Dendritic cell treated with granulocyte-macrophage colony-stimulating factor and Interleukin-4, amounts not matched to agents 40 ng/mL and 50 ng/mL, for 4 days (primary cell): ENCODE results near the gene GTPBP2.

Experiments used
- H3K27ac Mint-ChIP-seq: one replicate; pipeline ENCODE4 v1.8.0; 2022; ENCODE audit warnings: mild to moderate bottlenecking, mixed read lengths
- H3K27me3 Mint-ChIP-seq: one replicate; pipeline ENCODE4 v1.8.0; 2022; ENCODE audit warnings: mild to moderate bottlenecking, mixed read lengths
- H3K36me3 Mint-ChIP-seq: one replicate; pipeline ENCODE4 v1.8.0; 2022; ENCODE audit warnings: low read depth, mixed read lengths
- H3K4me1 Mint-ChIP-seq: one replicate; pipeline ENCODE4 v1.8.0; 2022; ENCODE audit warnings: low read depth, mixed read lengths
- H3K4me3 Mint-ChIP-seq: one replicate; pipeline ENCODE4 v1.8.0; 2022; ENCODE audit warnings: mild to moderate bottlenecking, moderate library complexity, mixed read lengths
- H3K9me3 Mint-ChIP-seq: one replicate; pipeline ENCODE4 v1.8.0; 2022; ENCODE audit warnings: mixed read lengths
- intact Hi-C: fragments of 100-400 bp; cut with micrococcal nuclease; formaldehyde crosslinking; loops from one replicate; pipeline ENCODE4 v1.15.0; 2022

GTPBP2 gene, protein sequence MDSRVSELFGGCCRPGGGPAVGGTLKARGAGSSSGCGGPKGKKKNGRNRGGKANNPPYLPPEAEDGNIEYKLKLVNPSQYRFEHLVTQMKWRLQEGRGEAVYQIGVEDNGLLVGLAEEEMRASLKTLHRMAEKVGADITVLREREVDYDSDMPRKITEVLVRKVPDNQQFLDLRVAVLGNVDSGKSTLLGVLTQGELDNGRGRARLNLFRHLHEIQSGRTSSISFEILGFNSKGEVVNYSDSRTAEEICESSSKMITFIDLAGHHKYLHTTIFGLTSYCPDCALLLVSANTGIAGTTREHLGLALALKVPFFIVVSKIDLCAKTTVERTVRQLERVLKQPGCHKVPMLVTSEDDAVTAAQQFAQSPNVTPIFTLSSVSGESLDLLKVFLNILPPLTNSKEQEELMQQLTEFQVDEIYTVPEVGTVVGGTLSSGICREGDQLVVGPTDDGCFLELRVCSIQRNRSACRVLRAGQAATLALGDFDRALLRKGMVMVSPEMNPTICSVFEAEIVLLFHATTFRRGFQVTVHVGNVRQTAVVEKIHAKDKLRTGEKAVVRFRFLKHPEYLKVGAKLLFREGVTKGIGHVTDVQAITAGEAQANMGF

DNA sequence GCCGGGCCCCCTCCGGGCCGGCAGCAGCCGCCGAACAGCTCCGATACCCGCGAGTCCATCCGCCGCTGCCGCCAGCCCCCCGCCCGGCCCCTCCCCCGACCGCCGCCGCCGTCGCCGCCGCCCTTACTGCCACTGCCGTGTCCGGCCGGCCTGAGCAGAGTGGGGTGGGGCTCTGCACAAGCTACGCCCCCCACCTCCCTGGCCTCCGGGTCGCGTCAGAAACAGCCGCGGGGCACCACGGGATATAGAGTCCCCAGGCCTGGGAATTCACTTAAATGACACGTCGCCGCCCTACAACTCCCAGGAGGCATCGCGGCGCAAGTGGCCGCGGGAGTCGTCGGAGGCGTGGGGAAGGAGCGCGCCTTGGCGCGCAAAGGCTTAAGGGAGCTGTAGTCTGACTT is at the start of gene GTPBP2:
TSS of gene GTPBP2 (minus strand) at position 161 of the 401 bp plus-strand sequence. CDS start at position 59, 102 bp downstream.
- intact Hi-C loops: loop anchor here (5.0 kb wide), 1 partner anchor 52 kb away; the partner anchor contains the start of genes POLH and XPO5
- peak within 1 kb of the TSS; percentile 97 for H3K27ac Mint-ChIP-seq
- H3K4me1 Mint-ChIP-seq: peaks cover 59% of the 10 kb centered on the region
- H3K4me3 Mint-ChIP-seq: peak within 1 kb of the TSS; percentile 99
- peaks cover 45% of the 10 kb centered on the region for H3K36me3 Mint-ChIP-seq
- no peaks in the 10 kb centered on the region for H3K9me3 Mint-ChIP-seq
- no peaks in the 10 kb centered on the region for H3K27me3 Mint-ChIP-seq

DNA sequence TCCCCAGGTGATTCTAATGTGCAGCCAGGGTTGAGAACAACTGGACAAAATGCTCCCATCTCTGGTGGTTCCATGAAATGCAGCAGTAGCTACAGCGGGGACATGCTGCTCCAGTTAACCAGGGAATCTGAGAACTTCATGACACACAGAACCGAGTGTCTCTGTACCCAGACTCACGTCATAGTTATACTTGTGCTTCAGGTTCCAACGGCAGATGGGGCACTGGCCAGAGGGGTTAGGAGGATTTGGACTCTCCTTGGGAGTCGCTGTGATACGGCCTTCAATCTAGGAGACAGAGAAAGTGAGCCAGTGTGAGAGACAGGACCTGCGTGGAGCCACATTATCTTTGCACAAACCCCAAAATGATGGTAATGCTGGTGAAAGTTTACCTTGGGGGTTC is 49.3 kb upstream of the GTPBP2 start:
- Mint-ChIP-seq H3K36me3 (peaks cover 99% of the 10 kb centered on the region), H3K27ac (no peak overlapping the region), H3K4me3 (no peak overlapping the region), H3K4me1 (peaks cover 11% of the 10 kb centered on the region), H3K9me3 (no peaks in the 10 kb centered on the region), H3K27me3 (no peaks in the 10 kb centered on the region)
- intact Hi-C loops: no loop called here

DNA sequence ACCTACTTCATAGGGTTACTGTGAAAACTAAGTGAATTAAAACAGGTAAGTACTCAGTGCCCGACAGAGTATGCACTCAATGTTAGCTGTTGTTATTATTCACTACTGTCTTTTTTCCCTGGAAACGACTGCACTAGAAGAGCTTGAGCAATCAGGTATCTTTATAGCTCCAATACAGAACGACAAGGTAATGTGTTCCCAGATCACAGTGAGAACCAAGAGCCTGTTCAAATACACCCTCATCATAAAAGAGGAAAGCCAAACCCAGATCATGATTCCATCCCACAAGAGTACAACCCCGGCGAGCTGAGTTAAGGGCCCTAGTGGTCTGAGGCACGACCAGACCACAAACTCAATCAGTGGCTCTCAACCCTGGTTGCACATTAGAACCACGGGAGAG is 48.7 kb upstream of the GTPBP2 start:
- Mint-ChIP-seq H3K27me3 (no peaks in the 10 kb centered on the region), H3K36me3 (peaks cover 99% of the 10 kb centered on the region), H3K4me3 (no peak overlapping the region), H3K27ac (no peak overlapping the region), H3K4me1 (peaks cover 5% of the 10 kb centered on the region), H3K9me3 (no peaks in the 10 kb centered on the region)
- intact Hi-C loops: no loop called here

DNA sequence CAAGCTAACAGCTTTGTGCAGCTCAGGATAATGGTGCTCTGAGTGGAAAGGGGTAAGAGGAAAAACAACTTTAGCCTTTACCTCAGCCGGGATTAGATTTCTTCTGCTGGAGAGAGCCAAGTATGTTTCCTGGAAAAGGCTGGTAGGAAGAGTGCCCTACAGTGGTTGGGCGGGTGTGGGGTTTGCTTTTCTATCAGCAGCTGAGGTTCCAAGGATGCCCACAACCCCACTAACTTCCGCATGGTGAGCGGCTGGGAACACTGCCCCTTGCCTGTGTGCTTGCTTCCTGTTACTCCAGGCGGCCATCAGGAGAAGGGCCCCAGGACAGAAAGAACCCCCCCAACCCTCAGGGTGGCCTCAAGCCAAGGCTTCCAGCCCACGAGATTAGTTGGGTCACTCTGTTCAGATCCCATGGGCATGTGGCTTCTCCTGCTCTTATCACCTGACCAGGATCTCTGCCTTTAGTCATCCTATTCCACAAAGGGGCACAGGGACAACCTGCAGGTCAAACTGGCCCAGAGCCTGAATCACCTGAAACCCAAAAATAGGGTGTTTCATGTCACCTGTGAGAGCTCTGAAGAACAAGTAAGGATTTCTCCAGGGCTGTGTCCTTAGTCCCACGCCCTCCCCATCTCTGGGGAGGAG is 48.0 kb upstream of the GTPBP2 start:
- no peaks in the 10 kb centered on the region for H3K4me1 Mint-ChIP-seq
- no peak overlapping the region for H3K27ac Mint-ChIP-seq
- no peaks in the 10 kb centered on the region for H3K27me3 Mint-ChIP-seq
- intact Hi-C loops: no loop called here
- H3K36me3 Mint-ChIP-seq: peaks cover 99% of the 10 kb centered on the region
- no peak overlapping the region for H3K4me3 Mint-ChIP-seq
- no peaks in the 10 kb centered on the region for H3K9me3 Mint-ChIP-seq

DNA sequence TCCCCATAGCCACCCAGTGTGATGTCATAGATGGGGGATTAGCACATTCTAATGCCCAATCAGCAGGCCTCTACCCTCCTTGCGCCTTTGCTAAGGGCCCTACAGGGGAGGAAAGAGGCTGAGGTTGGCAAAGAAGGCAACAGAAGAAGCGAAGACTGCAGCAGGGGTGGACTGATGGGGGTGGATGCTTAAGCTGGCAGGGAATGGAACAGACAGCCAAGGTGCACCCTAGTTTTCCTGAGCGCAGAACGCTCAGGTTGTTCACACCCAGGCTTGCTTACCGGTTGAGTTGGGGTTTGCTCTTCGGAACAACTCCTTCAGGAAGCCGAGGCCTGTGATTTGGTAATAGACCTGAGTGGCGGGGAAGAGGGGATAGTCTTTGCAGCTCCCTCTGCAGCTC is 45.9 kb upstream of the GTPBP2 start:
- intact Hi-C loops: no loop called here
- Mint-ChIP-seq H3K4me3 (no peak overlapping the region), H3K4me1 (peaks cover 8% of the 10 kb centered on the region), H3K27me3 (no peaks in the 10 kb centered on the region), H3K36me3 (peaks cover 99% of the 10 kb centered on the region), H3K9me3 (no peaks in the 10 kb centered on the region), H3K27ac (no peak overlapping the region)

DNA sequence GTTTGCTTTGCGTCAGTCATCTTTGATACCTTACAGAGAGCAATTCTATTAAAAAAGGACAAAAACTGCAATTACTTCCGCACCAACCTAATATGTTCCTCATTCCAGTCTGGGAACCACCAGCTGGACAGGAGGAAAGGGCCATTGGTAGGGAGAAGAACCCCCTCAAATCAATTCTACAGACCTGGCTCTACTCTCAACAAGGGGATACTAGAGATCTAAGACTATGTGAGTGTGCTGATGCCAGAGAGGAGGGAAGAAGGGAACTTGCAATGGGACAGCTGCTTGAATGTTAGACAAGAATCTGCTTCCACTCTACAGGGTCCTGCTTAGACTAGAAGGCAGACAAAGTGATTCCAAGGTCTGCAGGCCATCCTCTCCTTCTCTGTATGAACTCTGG is 45.2 kb upstream of the GTPBP2 start:
- intact Hi-C loops: no loop called here
- Mint-ChIP-seq H3K4me3 (no peak overlapping the region), H3K27ac (no peak overlapping the region), H3K4me1 (peaks cover 12% of the 10 kb centered on the region), H3K36me3 (peaks cover 97% of the 10 kb centered on the region), H3K9me3 (no peaks in the 10 kb centered on the region), H3K27me3 (no peaks in the 10 kb centered on the region)

DNA sequence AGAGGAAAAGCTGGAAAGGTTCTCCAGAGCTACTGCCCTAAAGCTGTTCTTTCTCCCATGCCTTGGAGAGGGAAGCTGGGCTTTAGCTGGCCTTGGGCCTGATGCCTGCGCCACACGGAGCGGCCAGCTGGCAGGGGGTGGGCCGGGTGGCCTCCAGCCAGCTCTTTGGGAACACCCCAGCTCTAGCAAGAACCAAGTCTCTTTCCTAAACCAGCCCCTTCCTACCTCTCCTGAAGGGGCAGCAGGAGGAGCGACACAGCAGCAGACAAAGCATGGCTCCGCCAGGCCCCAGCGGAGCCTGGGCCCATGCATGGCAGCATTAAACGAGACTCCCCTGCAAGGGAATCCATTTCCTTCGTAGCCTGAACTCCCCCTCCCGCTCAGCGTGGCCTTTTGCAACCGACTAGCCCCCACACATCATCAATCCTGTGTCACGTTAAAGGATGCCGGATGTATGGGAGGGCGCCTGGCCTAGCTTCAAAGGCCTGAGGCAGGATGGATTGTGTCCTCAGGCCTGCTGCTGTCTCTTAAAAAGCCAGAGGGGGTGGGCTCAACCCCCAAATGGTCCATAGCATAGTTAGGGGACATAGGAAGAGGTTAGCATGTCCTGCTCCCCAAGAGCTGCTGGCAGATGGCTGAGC is 44.5 kb upstream of the GTPBP2 start:
- Mint-ChIP-seq H3K36me3 (peaks cover 90% of the 10 kb centered on the region), H3K9me3 (no peaks in the 10 kb centered on the region), H3K4me3 (no peak overlapping the region), H3K27me3 (peaks cover 3% of the 10 kb centered on the region), H3K27ac (no peak overlapping the region), H3K4me1 (peaks cover 12% of the 10 kb centered on the region)
- intact Hi-C loops: no loop called here

DNA sequence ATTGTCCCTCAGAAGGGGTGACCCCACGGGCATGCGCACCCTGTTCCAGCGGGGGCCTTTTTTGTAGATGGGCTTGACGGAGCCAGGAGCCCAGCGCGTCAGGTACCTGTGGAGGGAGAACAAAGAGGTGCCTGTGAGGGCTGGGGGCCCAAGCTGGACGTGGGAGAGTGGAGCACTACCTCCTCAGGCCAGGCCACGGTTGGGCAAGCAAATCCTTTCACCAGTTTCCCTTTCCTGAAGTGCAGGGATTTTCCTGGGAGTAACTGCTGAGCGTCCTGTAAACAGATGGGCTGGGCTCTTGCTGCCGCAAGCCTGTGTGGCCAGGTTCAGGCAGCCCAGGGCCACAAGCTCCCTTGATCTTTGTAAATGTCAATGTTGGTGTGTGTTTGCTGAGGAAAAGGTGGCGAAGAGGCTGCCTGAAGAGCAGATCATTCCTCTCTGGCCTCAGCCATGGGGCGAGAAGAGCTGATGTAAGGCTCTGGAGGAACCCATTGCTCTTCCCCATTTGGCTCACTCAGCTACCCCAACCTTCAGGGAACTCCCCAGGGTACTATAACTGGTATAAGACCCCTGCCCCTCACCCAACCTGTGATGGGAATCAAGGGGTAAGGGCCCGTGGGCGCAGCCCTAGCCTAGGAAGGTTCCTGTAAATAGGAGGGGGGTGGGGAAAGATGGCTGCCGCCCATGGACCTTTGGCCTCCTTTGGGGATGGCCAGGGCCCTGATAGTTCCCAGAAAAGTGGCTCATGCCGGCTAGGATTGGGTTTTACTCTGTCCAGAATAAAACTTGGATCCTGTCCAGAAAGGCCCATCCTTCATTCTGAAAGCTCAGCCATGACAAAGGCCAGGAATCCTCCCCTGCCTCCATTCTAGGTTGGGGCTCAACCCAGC is 43.0 kb upstream of the GTPBP2 start:
- intact Hi-C loops: no loop called here
- Mint-ChIP-seq H3K4me1 (peaks cover 27% of the 10 kb centered on the region), H3K36me3 (peaks cover 75% of the 10 kb centered on the region), H3K27ac (no peak overlapping the region), H3K4me3 (no peak overlapping the region), H3K9me3 (no peaks in the 10 kb centered on the region), H3K27me3 (peaks cover 18% of the 10 kb centered on the region)

DNA sequence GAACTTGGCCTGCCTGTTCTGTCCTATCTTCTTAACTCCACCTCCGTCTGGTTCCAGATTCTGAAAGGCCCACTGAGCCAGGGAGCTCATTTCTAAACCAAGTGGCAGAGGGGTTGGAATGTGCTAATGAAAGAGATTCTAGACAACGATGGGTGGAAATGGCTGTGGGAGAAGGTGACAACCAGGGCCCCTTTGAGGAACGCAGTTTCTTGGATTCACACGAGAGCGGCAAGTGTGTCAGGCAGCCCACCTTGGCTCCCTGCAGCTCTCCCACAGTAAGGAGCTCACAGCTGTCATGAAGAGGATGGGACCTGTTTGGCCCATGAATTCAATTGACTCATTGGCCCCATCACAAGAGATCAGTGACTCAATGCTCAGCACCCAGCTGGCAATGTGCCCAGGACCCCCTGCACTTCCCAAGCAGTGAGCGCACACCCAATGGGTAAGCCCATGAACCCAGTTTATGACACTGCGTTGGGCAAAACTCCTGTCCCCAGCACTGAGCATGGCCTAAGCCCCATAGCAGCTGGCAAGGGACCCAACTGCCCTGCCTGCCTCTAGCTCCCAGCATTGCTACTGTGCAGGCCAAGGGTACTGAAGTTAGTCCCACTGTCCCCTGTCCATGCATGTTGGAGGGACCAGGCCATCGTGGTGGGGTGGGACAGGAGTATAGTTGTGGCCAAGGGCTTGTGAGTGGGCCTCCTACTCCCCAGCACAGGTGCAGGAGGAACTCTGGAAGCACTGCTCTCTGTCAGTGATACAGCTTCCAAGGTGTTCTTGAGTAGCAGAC is 42.1 kb upstream of the GTPBP2 start:
- Mint-ChIP-seq H3K27ac (no peak overlapping the region), H3K4me3 (no peak overlapping the region), H3K4me1 (peaks cover 28% of the 10 kb centered on the region), H3K27me3 (peaks cover 24% of the 10 kb centered on the region), H3K9me3 (no peaks in the 10 kb centered on the region), H3K36me3 (peaks cover 67% of the 10 kb centered on the region)
- intact Hi-C loops: no loop called here

DNA sequence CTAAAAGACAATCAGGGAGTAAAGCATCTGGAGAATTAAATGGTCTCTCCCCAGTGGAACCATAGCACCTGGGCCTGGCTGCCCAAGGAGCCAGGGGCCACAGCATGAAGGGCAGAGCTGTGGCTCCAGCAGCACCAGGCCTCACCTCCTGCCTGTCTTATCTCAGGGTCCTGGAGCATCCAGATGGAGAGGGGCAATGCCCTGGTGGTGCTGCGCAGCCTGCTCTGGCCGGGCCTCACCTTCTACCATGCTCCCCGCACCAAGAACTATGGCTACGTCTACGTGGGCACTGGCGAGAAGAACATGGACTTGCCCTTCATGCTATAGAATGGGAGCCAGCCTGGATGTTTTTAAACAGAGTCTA is 41.5 kb upstream of the GTPBP2 start:
- intact Hi-C loops: no loop called here
- H3K4me1 Mint-ChIP-seq: peaks cover 28% of the 10 kb centered on the region

DNA sequence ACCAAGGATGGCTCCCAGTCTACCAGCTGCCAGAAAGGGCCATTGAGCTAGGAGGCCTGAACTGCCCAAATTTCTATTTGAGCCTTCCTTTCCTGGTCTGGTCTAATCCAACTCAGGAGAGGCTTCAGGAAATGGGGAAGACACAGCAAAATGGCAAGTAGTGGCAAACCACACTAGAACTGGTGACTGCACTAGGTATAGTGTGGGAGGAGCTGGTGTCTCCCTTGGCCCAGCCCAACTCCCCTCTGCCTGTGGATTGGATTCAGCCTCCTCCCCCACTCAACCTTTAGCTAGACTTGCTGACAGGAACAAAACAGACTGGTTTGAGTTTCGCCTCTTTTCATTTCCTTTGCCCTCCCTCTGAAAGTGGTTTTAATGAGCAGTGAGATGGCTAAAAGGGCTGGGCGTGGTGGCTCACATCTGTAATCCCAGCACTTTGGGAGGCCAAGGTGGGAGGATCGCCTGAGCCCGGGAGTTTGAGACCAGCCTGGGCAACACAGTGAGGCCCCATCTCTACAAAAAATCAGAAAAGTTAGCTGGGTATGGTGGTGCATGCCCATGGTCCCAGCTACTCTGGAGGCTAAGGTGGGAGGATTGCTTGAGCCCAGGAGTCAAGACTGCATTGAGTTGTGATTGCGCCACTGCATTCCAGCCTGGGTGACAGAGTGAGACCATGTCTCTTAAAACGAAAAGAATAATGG is 41.0 kb upstream of the GTPBP2 start:
- H3K4me1 Mint-ChIP-seq: peaks cover 28% of the 10 kb centered on the region
- no peak overlapping the region for H3K27ac Mint-ChIP-seq
- no peak overlapping the region for H3K4me3 Mint-ChIP-seq
- intact Hi-C loops: loop anchor here (5.0 kb wide), 1 partner anchor 87 kb away; no protein-coding TSS in a partner anchor
- no peaks in the 10 kb centered on the region for H3K9me3 Mint-ChIP-seq
- H3K27me3 Mint-ChIP-seq: peaks cover 32% of the 10 kb centered on the region
- H3K36me3 Mint-ChIP-seq: peaks cover 56% of the 10 kb centered on the region

More for the DNA sequence above, 41.5 kb upstream of the GTPBP2 start:
- Mint-ChIP-seq H3K36me3 (peaks cover 61% of the 10 kb centered on the region), H3K9me3 (no peaks in the 10 kb centered on the region), H3K27ac (no peak overlapping the region), H3K27me3 (peaks cover 30% of the 10 kb centered on the region), H3K4me3 (no peak overlapping the region)
